HepG2 (cell line): ENCODE results near the gene UGT1A3. TPM values are rescaled to one million over a fixed set of nuclear protein-coding genes. Genes with fewer than 3 reads are reported as not detected.

Experiments used
- ATAC-seq: fragments of 200-7000 bp; cut with Tn5 transposase; 3 replicates; pipeline ENCODE4 v1.9.1; 2020; ENCODE audit warnings: mild to moderate bottlenecking, moderate library complexity
- BruUV-seq: library from RNA; stranded (reverse); fragments of 400-500 nt; replicated peaks from 2 replicates; lab custom pipeline; 2021; lab: Mats Ljungman, UMichigan
- CTCF ChIA-PET: fragments of 300-600 bp; formaldehyde crosslinking; extraction: SDS; loops from one replicate; lab custom pipeline; 2021; ENCODE audit warnings: low total read pairs, inconsistent platforms, low intra/inter-chr PET ratio; lab: Yijun Ruan, JAX
- POLR2A ChIA-PET: fragments of 350-600 bp; sonication (Branson Sonifier 250); formaldehyde crosslinking; loops from one replicate; lab custom pipeline; 2020; ENCODE audit warnings: antibody characterized with exemption, inconsistent platforms; lab: Yijun Ruan, JAX
- DNase-seq: peaks from one replicate; pipeline ENCODE4 v3.0.0-alpha.2; 2015; ENCODE audit warnings: low spot score
- FAIRE-seq: peaks from 3 replicates; lab custom pipeline; 2011; peaks lifted over from hg19 to GRCh38; lab: Jason Lieb, UNC
- H2AFZ ChIP-seq: one replicate; pipeline ENCODE4 v1.6.1; 2011; ENCODE audit warnings: low read length, inconsistent platforms
- H3K27ac ChIP-seq: fragments of 300-600 bp; 3 replicates; pipeline ENCODE4 v1.8.0; 2011; ENCODE audit warnings: mixed run types, mild to moderate bottlenecking, mixed read lengths, low read length, inconsistent platforms; ENCODE audit not compliant: insufficient read depth; ENCODE audit errors: extremely low read length
- H3K27me3 ChIP-seq, 2 experiments: fragments of 200-600 bp in 1 of 2; 2 replicates in 1 of 2; 3 replicates in 1 of 2; pipeline versions ENCODE4 v1.6.0 to v1.8.0; 2011; ENCODE audit warnings: low read length in 2 of 2, mild to moderate bottlenecking in 2 of 2, moderate library complexity in 2 of 2, inconsistent platforms in 1 of 2; ENCODE audit not compliant: insufficient read depth in 2 of 2, control insufficient read depth in 1 of 2
- H3K36me3 ChIP-seq, 2 experiments: fragments of 200-600 bp in 1 of 2; replicated peaks in 1 of 2; 2 replicates in 1 of 2; 3 replicates in 1 of 2; pipeline versions ENCODE4 v1.5.1 to v1.8.0; 2011; ENCODE audit warnings: low read length in 2 of 2, inconsistent platforms in 1 of 2; ENCODE audit not compliant: insufficient read depth in 2 of 2, control insufficient read depth in 1 of 2
- H3K4me1 ChIP-seq: 2 replicates; pipeline ENCODE4 v1.5.1; 2012; ENCODE audit warnings: low read length, inconsistent platforms; ENCODE audit not compliant: insufficient read depth
- H3K4me2 ChIP-seq: 2 replicates; pipeline ENCODE4 v1.6.0; 2011; ENCODE audit warnings: low read depth, low read length, inconsistent platforms
- H3K4me3 ChIP-seq, 3 experiments: fragments of 200-600 bp in 1 of 3; sonication (generic), shearing (Covaris generic) in 1 of 3; replicated peaks in 1 of 3; 2 replicates each; pipeline ENCODE4 v1.5.1; 2011 to 2016; ENCODE audit warnings: low read length in 3 of 3, inconsistent platforms in 2 of 3, low read depth in 2 of 3, mild to moderate bottlenecking in 2 of 3, control low read depth in 1 of 3, mixed read lengths in 1 of 3; ENCODE audit not compliant: insufficient read depth in 1 of 3
- H3K79me2 ChIP-seq: one replicate; pipeline ENCODE4 v1.6.1; 2011; ENCODE audit warnings: low read length, inconsistent platforms; ENCODE audit not compliant: insufficient read depth
- H3K9ac ChIP-seq: 2 replicates; pipeline ENCODE4 v1.6.0; 2011; ENCODE audit warnings: mild to moderate bottlenecking, low read depth, low read length, inconsistent platforms; ENCODE audit not compliant: insufficient read depth
- H3K9me3 ChIP-seq: 2 replicates; pipeline ENCODE4 v1.5.1; 2012; ENCODE audit warnings: mild to moderate bottlenecking, low read length
- H4K20me1 ChIP-seq: 2 replicates; pipeline ENCODE4 v1.6.0; 2011; ENCODE audit warnings: inconsistent platforms, mild to moderate bottlenecking, low read length, moderate library complexity; ENCODE audit not compliant: insufficient read depth
- GATAD2A ChIP-seq: IDR thresholded peaks from 2 replicates; pipeline ENCODE4 v1.6.1; 2016
- MEF2D ChIP-seq: sonication (generic); formaldehyde crosslinking; IDR thresholded peaks from 2 replicates; pipeline ENCODE4 v1.5.1; 2020; ENCODE audit warnings: mild to moderate bottlenecking, missing genetic modification reagents
- ONECUT2 ChIP-seq: sonication (generic); formaldehyde crosslinking; IDR thresholded peaks from 2 replicates; pipeline ENCODE4 v1.4.0; 2020; ENCODE audit warnings: missing genetic modification reagents
- RAD51 ChIP-seq: fragments of 450-650 bp; IDR thresholded peaks from 2 replicates; pipeline ENCODE4 v1.6.1; 2016; ENCODE audit warnings: borderline replicate concordance
- SRF ChIP-seq: IDR thresholded peaks from 2 replicates; pipeline ENCODE4 v1.6.1; 2011; ENCODE audit warnings: mild to moderate bottlenecking, low read depth, low read length, moderate library complexity
- SYNCRIP ChIP-seq: fragments of 200-400 bp; formaldehyde crosslinking; IDR thresholded peaks from 2 replicates; pipeline ENCODE4 v1.6.1; 2018; ENCODE audit warnings: mild to moderate bottlenecking, low read depth, low read length; ENCODE audit not compliant: insufficient read depth
- TMF1 ChIP-seq: sonication (generic); formaldehyde crosslinking; IDR thresholded peaks from 2 replicates; pipeline ENCODE4 v1.8.1; 2022; ENCODE audit warnings: low read depth, missing genetic modification reagents
- ZBTB4 ChIP-seq: sonication (generic); formaldehyde crosslinking; IDR thresholded peaks from 2 replicates; pipeline ENCODE4 v1.4.0; 2020; ENCODE audit warnings: missing genetic modification reagents, mild to moderate bottlenecking, borderline replicate concordance
- ZNF564 ChIP-seq: sonication (generic); formaldehyde crosslinking; IDR thresholded peaks from 2 replicates; pipeline ENCODE4 v1.8.1; 2023; ENCODE audit warnings: mild to moderate bottlenecking, missing genetic modification reagents
- ZNF598 ChIP-seq: sonication (generic); formaldehyde crosslinking; IDR thresholded peaks from 2 replicates; pipeline ENCODE4 v1.5.1; 2020; ENCODE audit warnings: mild to moderate bottlenecking, missing genetic modification reagents, borderline replicate concordance
- ZNF687 ChIP-seq: sonication (generic); formaldehyde crosslinking; IDR thresholded peaks from 2 replicates; pipeline ENCODE4 v1.5.1; 2020; ENCODE audit warnings: mild to moderate bottlenecking, missing genetic modification reagents, moderate library complexity
- ZNF768 ChIP-seq: sonication (generic); formaldehyde crosslinking; IDR thresholded peaks from 2 replicates; pipeline ENCODE4 v1.4.0; 2020; ENCODE audit warnings: missing genetic modification reagents
- WGBS: methylation state at CpG from one replicate; pipeline ENCODE4 v1.1.6; 2017; ENCODE audit warnings: low lambda C conversion rate; 5-methylcytosine and 5-hydroxymethylcytosine counted together
- in situ Hi-C: cut with HindIII; loops from 2 replicates; pipeline ENCODE4 v1.10.0; 2017; ENCODE audit warnings: low pct_unique_long_range_greater_than_20kb; ENCODE audit not compliant: extremely low pct_ligation_motif_present
- intact Hi-C: fragments of 100-400 bp; cut with micrococcal nuclease; formaldehyde crosslinking; loops from one replicate; pipeline ENCODE4 v1.10.0; 2022; ENCODE audit not compliant: unreplicated experiment
- polyA plus RNA-seq, 8 experiments: library from polyadenylated mRNA; depleted of rRNA in 3 of 8; stranded (reverse) in 7 of 8; unstranded in 1 of 8; fragments of >200 nt; fragmentation: Illumina TruSeq in 4 of 8; extraction: Trizol in 4 of 8; gene quantifications; 2 replicates each; pipeline versions ENCODE4 v1.2.1 to v1.2.3, GENCODE V29; 2011 to 2016; ENCODE audit warnings: low read depth in 4 of 8, missing spikeins in 1 of 8, mixed read lengths in 1 of 8; ENCODE audit not compliant: insufficient read depth in 1 of 8
- total RNA-seq, 5 experiments: library from RNA; depleted of rRNA; stranded (reverse); fragments of >200 nt; fragmentation: Illumina TruSeq; extraction: Trizol; gene quantifications; 2 replicates each; pipeline ENCODE4 v1.2.3, GENCODE V29; 2016; ENCODE audit warnings: low read depth in 1 of 5
- TF ChIP-seq, protein P1 (sequence below): sonication (generic); formaldehyde crosslinking; IDR thresholded peaks from 2 replicates; pipeline ENCODE4 v1.4.0; 2020; ENCODE audit warnings: missing genetic modification reagents

Gene UGT1A3
- total and polyA plus RNA-seq, 2 of the 13 experiments (the other 11 are each of a cell fraction or from before 2014, with no cell fraction given), result not detected

DNA sequence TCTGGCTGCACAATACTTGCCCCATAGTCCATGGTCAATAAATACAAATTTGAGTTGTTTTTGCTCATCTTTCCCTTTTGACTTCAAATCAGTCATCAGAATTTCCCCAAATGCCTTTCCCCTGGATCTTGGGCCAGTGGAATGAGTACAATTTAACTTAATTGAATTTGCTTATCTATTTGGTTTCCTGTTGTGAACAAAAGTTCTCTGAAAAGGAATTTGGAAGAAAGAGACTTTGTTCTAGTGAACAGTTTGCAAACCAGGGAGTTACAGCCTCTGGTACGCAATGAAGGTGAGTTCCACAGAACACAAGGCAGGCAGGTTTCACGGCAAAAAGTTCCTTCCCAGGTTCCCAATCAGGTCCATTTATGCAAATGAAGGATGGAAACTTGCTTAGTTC, 30.0 kb downstream of the UGT1A3 start (continued):
- no peak for TF ChIP-seq ZBTB4

GRCh38 chr2:233760043-233760442, 31.2 kb downstream of the UGT1A3 start, which contains the start of gene UGT1A1:
Gene UGT1A1 (plus strand): TSS chr2:233760270. CDS start chr2:233760288, 18 bp downstream.
- WGBS, result 62% methylated on average over 6 of the region's 6 CpGs
- peak; percentile 13; the same call in 1 of the 3 replicates for ATAC-seq
- TF ChIP-seq MEF2D (CRISPR knock-in tag) (0 out of 2 replicates have a peak, but pooled peaks have one; percentile 21), ZNF564 (CRISPR knock-in tag) (peak; percentile 44; the same call in 1 of the 2 replicates), ZNF598 (no peak), GATAD2A (CRISPR knock-in tag) (0 out of 2 replicates have a peak, but pooled peaks have one; percentile 22), RAD51 (peak; percentile 93), SRF (no peak), ZNF687 (CRISPR knock-in tag) (peak; percentile 27; the same call in 1 of the 2 replicates), ZNF768 (CRISPR knock-in tag) (peak; percentile 93), SYNCRIP (no peak), ONECUT2 (CRISPR knock-in tag) (peak; percentile 78), TMF1 (no peak)
- TF ChIP-seq, protein P1, sequence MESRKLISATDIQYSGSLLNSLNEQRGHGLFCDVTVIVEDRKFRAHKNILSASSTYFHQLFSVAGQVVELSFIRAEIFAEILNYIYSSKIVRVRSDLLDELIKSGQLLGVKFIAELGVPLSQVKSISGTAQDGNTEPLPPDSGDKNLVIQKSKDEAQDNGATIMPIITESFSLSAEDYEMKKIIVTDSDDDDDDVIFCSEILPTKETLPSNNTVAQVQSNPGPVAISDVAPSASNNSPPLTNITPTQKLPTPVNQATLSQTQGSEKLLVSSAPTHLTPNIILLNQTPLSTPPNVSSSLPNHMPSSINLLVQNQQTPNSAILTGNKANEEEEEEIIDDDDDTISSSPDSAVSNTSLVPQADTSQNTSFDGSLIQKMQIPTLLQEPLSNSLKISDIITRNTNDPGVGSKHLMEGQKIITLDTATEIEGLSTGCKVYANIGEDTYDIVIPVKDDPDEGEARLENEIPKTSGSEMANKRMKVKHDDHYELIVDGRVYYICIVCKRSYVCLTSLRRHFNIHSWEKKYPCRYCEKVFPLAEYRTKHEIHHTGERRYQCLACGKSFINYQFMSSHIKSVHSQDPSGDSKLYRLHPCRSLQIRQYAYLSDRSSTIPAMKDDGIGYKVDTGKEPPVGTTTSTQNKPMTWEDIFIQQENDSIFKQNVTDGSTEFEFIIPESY (CRISPR knock-in tag), result peak; percentile 72

More at GRCh38 chr2:233760043-233760442, 31.2 kb downstream of the UGT1A3 start, which contains the start of gene UGT1A1:
- Histone ChIP-seq H3K36me3 (no peaks in the 10 kb centered on the region), H3K79me2 (no peaks in the 10 kb centered on the region), H3K27ac (no peak within 1 kb of the TSS), H3K27me3 (peaks cover 9 to 74% of the 10 kb centered on the region in 2 experiments; a peak in 3 of 5 replicates), H3K4me2 (no peak within 1 kb of the TSS), H3K4me3 (no peak within 1 kb of the TSS), H3K4me1 (peaks cover 46% of the 10 kb centered on the region), H2AFZ (no peak within 1 kb of the TSS), H4K20me1 (no peaks in the 10 kb centered on the region), H3K9me3 (no peaks in the 10 kb centered on the region), H3K9ac (no peak within 1 kb of the TSS)
- in situ Hi-C loops (no loop called here), intact Hi-C loops (no loop called here)
- no peak for FAIRE-seq
- peak; percentile 30 for DNase-seq
- ChIA-PET POLR2A (no interaction called here), CTCF (no interaction called here)
- no TSS peak for BruUV-seq
